NB4 (cell line): ENCODE results near the gene CHPF.

Source experiments
- CTCF ChIP-seq: IDR thresholded peaks from one replicate; pipeline ENCODE4 v1.5.1; 2012; ENCODE audit warnings: low read depth, low read length
- POLR2A ChIP-seq: IDR thresholded peaks from 2 replicates; pipeline ENCODE4 v1.6.1; 2011; ENCODE audit warnings: mild to moderate bottlenecking; ENCODE audit not compliant: insufficient read length; ENCODE audit errors: extremely low read depth
- TF ChIP-seq, protein P1 (sequence below): IDR thresholded peaks from 2 replicates; pipeline ENCODE4 v1.6.1; 2011; ENCODE audit warnings: low read depth, low read length

DNA sequence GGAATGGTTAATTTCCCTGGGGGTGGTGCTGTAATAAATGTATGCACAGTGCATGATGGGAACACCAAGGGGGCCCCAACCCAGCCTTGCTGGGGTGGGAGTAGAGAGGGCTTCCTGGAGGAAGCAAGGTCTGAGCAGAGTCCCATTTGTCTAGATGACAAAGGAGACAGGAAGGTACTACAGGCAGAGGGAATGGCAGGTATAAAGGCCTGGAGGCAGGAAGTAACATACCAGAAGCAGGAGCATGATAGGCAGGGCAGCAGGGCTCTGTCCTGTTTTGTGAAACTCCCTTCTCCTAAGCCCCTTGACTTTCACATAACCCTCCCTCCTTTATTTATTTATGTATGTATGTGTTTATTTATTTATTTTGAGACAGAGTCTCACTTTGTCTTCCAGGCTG, 41.0 kb downstream of the CHPF start:
- no peak for TF ChIP-seq CTCF
- TF ChIP-seq POLR2A, result no peak
- TF ChIP-seq, protein P1, sequence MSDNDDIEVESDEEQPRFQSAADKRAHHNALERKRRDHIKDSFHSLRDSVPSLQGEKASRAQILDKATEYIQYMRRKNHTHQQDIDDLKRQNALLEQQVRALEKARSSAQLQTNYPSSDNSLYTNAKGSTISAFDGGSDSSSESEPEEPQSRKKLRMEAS, result no peak
